T-helper 17 cell (primary cell): ENCODE measurements around the gene AMER1. TPM values are rescaled to one million over a fixed set of nuclear protein-coding genes. Genes with fewer than 3 reads are reported as not detected.

Experiments used
- ATAC-seq: fragments of 150-1000 bp; cut with Tn5 transposase; 2 replicates; pipeline ENCODE4 v1.10.0; 2021; ENCODE audit warnings: mild to moderate bottlenecking, moderate library complexity
- DNase-seq, 3 donors: peaks; one replicate each; pipeline versions ENCODE4 v3.0.0 to v3.0.0-alpha.2; 2020 to 2021
- H3K9me3 ChIP-seq: one replicate; pipeline ENCODE4 v1.7.0; 2013; ENCODE audit warnings: low read length, mild to moderate bottlenecking; ENCODE audit not compliant: control insufficient read depth, poor library complexity, severe bottlenecking
- H3K27ac Mint-ChIP-seq: one replicate; pipeline ENCODE4 v1.8.0; 2022; ENCODE audit warnings: mild to moderate bottlenecking, moderate library complexity, mixed read lengths
- H3K27me3 Mint-ChIP-seq: one replicate; pipeline ENCODE4 v1.8.0; 2022; ENCODE audit warnings: mixed read lengths
- H3K36me3 Mint-ChIP-seq: one replicate; pipeline ENCODE4 v1.8.0; 2022; ENCODE audit warnings: low read depth, mixed read lengths
- H3K4me1 Mint-ChIP-seq: one replicate; pipeline ENCODE4 v1.8.0; 2022; ENCODE audit warnings: mild to moderate bottlenecking, mixed read lengths
- H3K4me3 Mint-ChIP-seq: one replicate; pipeline ENCODE4 v1.8.0; 2022; ENCODE audit warnings: mild to moderate bottlenecking, moderate library complexity, mixed read lengths
- total RNA-seq, 4 donors: library from RNA in 2 of 4; stranded (reverse) in 2 of 4; gene quantifications; one replicate each; pipeline ENCODE4 v1.2.3 and lab custom pipeline; 2022 to 2026

AMER1 gene
- total RNA-seq, 2 donors from 2014 or later, result 3.2 to 3.8 TPM

DNA sequence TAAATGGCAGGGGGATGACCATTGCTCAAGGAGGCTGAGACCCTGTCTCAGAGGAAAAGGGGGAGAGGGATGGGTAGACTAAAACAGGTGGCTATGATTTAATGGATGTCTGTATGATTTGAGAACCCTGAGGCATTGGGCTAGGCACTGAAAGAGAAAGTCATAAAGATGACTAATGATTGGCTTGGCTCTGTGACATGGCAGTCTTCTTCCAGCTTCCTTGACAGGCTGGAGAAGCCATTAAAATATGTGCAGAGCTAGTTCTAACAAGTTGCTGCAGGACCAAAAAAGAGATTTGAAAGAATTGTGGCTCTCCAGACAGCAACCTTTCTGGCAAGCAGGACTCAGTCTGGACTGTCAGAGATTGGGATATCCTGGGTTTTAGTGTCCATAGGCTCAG, 53.6 kb downstream of the AMER1 start:
- H3K27ac Mint-ChIP-seq, result no peak overlapping the region
- H3K9me3 ChIP-seq, result no peaks in the 10 kb centered on the region
- no peaks in the 10 kb centered on the region for H3K27me3 Mint-ChIP-seq
- no peak overlapping the region for H3K4me3 Mint-ChIP-seq
- DNase-seq (no peak), ATAC-seq (no peak)
- peaks cover 2% of the 10 kb centered on the region for H3K36me3 Mint-ChIP-seq
- no peaks in the 10 kb centered on the region for H3K4me1 Mint-ChIP-seq

DNA sequence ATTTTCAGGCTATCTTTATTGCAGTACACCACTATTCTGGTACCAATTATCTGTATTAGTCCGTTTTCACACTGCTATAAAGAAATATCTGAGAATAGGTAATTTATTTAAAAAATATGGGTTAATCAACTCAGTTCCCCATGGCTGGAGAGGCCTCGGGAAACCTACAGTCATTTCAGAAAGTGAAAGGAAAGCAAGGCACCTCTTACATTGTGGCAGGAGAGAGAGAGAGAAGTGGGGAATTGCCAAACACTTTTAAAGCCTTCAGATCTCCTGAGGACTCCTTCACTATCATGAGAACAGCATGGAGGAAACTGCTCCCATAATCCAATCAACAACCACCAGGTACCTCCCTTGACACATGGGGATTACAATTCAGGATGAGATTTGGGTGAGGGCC, 54.7 kb downstream of the AMER1 start:
- H3K9me3 ChIP-seq, result no peaks in the 10 kb centered on the region
- no peaks in the 10 kb centered on the region for H3K27me3 Mint-ChIP-seq
- no peak overlapping the region for H3K27ac Mint-ChIP-seq
- peaks cover 2% of the 10 kb centered on the region for H3K36me3 Mint-ChIP-seq
- no peak for ATAC-seq
- no peaks in the 10 kb centered on the region for H3K4me1 Mint-ChIP-seq
- no peak for DNase-seq
- no peak overlapping the region for H3K4me3 Mint-ChIP-seq

Other genes with a start within 250 kb of the AMER1 start
- under 1 TPM in 1 of 2 donors, not detected in 1; 0.22 TPM for gene ASB12, start 24.9 kb upstream of the AMER1 start, total RNA-seq
- gene MTMR8, start 189.7 kb upstream of the AMER1 start, total RNA-seq, result 1 to 10 TPM; 3.1 to 8.1 TPM